Loucy (cell line): ENCODE measurements around the gene FTO.

ENCODE experiments used
- CTCF ChIP-seq: fragments of 200-600 bp; sonication (generic); conservative IDR thresholded peaks from 2 replicates; pipeline ENCODE4 v1.5.1; 2014; ENCODE audit warnings: mild to moderate bottlenecking, antibody characterized with exemption, low read length
- EZH2phosphoT487 ChIP-seq: fragments of 200-600 bp; IDR thresholded peaks from 2 replicates; pipeline ENCODE4 v1.6.1; 2018; ENCODE audit warnings: antibody characterized with exemption, mild to moderate bottlenecking, moderate library complexity, borderline replicate concordance

GRCh38 chr16:53898993-53899392, 195.0 kb downstream of the FTO start:
- TF ChIP-seq CTCF (no peak), EZH2phosphoT487 (no peak)
